ENCODE results near the gene SLF1.

Gene SLF1

DNA sequence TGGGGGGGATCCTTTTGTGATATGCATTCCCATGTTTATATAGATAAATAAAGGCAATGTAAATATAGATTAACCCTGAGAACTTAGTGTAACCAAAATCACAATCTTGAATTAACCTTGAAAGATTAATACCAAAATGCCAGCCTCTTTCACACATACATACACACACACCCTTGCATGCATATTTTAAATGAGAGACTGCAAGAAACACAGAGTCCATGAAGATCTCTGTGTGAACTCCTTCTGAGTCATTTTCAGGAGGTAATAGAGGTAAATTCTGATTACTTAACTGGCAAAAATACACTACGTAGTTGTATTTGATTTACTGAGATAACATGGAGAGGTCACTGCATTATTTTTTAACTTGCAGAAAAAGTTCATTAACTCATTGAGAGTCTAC lies 118.0 kb downstream of the SLF1 start:
- TF ChIP-seq TAF1 (IDR thresholded peaks at IDR 0.05; ENCODE audit: borderline replicate concordance, low read depth, low read length): no peak
- TF ChIP-seq POLR2AphosphoS5 (IDR thresholded peaks at IDR 0.05; ENCODE audit: low read depth, low read length): no peak
- TF ChIP-seq POLR2A (IDR thresholded peaks at IDR 0.05; ENCODE audit: low read depth, low read length): no peak
- no peak for FAIRE-seq
- no peak for DNase-seq (ENCODE audit: insufficient read length)

DNA sequence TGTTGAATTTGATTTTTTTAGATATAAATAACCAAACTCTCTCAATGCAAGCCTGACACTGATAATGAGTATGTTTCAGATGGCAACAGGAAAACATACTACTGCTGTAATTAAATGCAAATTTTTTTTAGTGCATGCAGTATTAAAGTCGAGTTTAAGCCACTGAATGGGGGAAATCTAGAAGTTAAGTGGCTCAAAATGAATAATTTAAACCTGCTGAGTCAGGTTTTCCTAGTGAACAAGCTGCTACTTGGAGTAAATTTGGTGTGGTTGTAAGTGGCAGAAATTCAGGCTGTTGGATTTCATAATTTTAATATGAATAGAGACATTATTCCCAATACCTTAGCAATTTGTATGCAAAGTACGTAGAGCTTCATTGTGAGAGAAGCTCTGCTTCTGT lies 121.8 kb downstream of the SLF1 start:
- no peak for TF ChIP-seq TAF1 (IDR thresholded peaks at IDR 0.05; ENCODE audit: borderline replicate concordance, low read depth, low read length)
- TF ChIP-seq POLR2A (IDR thresholded peaks at IDR 0.05; ENCODE audit: low read depth, low read length): no peak
- no peak for TF ChIP-seq POLR2AphosphoS5 (IDR thresholded peaks at IDR 0.05; ENCODE audit: low read depth, low read length)
- no peak for DNase-seq (ENCODE audit: insufficient read length)
- no peak for FAIRE-seq

DNA sequence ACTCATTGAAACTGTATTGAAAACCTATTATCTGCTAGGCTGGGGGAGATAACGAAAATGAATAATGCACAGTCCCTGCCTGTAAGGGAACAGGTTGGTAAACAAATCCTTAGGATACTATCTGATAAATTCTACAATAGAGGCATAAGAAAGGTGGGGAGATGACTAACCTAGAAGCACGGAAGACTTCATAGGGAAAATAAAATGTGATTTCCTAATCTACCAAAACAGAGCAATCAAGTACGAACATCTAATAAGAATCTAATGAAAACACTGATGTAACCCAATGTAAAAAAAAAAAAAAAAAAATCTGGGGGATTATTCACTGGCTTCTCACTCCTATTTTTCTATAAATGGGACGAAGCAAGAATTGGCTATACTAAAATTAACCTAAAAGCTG lies 124.4 kb downstream of the SLF1 start:
- DNase-seq (ENCODE audit: insufficient read length): no peak
- TF ChIP-seq POLR2AphosphoS5 (IDR thresholded peaks at IDR 0.05; ENCODE audit: low read depth, low read length) (no peak), TAF1 (IDR thresholded peaks at IDR 0.05; ENCODE audit: borderline replicate concordance, low read depth, low read length) (no peak), POLR2A (IDR thresholded peaks at IDR 0.05; ENCODE audit: low read depth, low read length) (no peak)
- FAIRE-seq: no peak

DNA sequence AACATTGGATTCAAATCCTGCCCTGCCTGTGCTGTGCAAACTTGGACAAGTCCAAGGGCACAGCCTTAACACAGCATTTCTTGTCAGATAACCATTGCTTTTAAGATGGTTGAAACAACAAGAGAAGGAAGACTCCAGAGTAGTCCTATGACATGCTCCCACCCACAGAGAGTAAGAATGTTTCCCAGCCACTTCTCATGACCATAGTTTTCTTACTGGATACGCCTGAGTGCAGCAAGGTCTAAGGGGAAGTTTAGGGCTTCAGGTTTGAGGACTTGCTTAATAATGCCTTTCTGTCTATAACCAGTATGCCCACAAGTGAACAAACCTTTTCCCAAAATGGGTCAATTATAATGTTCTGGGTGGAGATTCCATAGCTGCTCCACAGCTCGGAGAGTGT lies 126.4 kb downstream of the SLF1 start:
- DNase-seq (ENCODE audit: insufficient read length) (no peak), FAIRE-seq (peak; percentile 83)
- TF ChIP-seq TAF1 (IDR thresholded peaks at IDR 0.05; ENCODE audit: borderline replicate concordance, low read depth, low read length): no peak
- TF ChIP-seq POLR2A (IDR thresholded peaks at IDR 0.05; ENCODE audit: low read depth, low read length): no peak
- no peak for TF ChIP-seq POLR2AphosphoS5 (IDR thresholded peaks at IDR 0.05; ENCODE audit: low read depth, low read length)

DNA sequence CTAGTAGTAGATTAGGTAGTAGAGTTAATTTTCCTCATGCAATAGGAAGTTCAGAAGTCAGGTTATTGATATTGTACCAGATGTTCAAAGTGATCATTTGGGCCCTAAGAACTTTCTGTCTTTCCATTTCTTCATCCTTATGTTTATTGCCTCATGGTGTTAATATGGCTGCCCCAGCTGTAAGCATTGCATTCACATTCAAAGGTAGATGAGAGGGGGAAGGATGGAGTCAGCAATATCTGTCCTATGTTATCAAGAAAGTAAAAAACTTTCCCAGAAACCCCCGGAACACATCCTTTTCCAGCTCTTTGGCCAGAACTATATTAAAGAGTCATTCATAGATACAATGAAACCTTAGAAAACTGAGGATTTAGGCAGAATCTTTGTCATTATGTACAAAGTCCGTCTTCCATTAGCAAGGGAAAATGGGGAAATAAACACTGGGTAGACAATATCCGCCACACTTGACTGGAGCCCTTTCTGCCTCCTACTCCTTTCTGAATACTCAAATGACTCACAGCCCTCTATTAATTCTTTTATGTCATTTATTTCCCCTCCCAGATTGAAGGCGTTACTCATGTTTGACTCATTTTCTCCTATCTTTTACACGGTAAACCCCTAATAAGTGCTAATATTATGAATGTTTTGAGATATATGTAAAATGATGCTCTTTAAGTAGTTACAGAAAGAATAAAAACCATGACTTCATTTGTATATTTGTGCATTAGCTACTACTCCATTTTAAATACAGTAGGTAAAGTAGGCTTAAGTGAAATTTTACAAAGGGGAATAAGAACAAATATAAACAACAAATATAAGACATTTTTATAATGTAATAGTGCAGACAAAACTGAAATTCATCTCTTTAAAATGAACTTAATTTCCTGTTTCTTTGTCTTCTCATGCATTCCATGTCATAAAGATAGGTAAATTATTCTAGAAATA lies 127.6 kb downstream of the SLF1 start:
- FAIRE-seq (peak; percentile 88), DNase-seq (ENCODE audit: insufficient read length) (no peak)
- TF ChIP-seq POLR2AphosphoS5 (IDR thresholded peaks at IDR 0.05; ENCODE audit: low read depth, low read length): no peak
- no peak for TF ChIP-seq TAF1 (IDR thresholded peaks at IDR 0.05; ENCODE audit: borderline replicate concordance, low read depth, low read length)
- TF ChIP-seq POLR2A (IDR thresholded peaks at IDR 0.05; ENCODE audit: low read depth, low read length): no peak

DNA sequence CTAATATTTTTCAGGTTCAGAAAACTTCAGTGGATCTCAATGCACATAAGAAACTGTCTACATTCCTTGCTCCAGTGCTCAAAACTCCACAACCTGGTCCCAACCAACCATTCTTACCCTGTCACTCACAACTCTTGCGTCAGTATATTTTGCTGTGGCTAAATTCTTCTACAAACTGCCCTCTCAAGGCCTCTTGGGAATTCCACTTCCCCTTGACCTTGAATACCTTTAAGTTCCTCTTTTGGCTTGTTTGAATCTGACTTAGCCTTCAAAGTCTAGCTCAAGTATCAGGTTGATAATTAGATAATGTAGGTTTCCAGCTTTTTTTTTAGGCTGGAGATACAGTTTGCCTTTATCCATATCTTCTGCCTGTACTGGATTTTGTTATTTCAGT lies 128.3 kb downstream of the SLF1 start:
- no peak for DNase-seq (ENCODE audit: insufficient read length)
- peak; percentile 84 for FAIRE-seq
- TF ChIP-seq POLR2AphosphoS5 (IDR thresholded peaks at IDR 0.05; ENCODE audit: low read depth, low read length): no peak
- TF ChIP-seq TAF1 (IDR thresholded peaks at IDR 0.05; ENCODE audit: borderline replicate concordance, low read depth, low read length): no peak
- no peak for TF ChIP-seq POLR2A (IDR thresholded peaks at IDR 0.05; ENCODE audit: low read depth, low read length)

All from GM12892 (cell line).